Hepatocyte (in vitro differentiated cells): ENCODE results near the gene G2E3. TPM values are rescaled to one million over a fixed set of nuclear protein-coding genes. Genes with fewer than 3 reads are reported as not detected.
"Not testable (repeated sequence)": the region's sequence is repeated elsewhere in the genome, so short reads cannot be mapped to it uniquely, and the experiment has no call there.

ENCODE experiments used
- DNase-seq: peaks from one replicate; pipeline ENCODE4 v3.0.0-alpha.2; 2016; ENCODE audit warnings: low spot score
- H2AFZ ChIP-seq: fragments of 200-600 bp; sonication (generic); 2 replicates; pipeline ENCODE4 v1.6.0; 2016; ENCODE audit warnings: antibody characterized with exemption, mild to moderate bottlenecking
- H3K27ac ChIP-seq: fragments of 200-600 bp; sonication (generic); 2 replicates; pipeline ENCODE4 v1.5.1; 2016; ENCODE audit warnings: mild to moderate bottlenecking
- H3K27me3 ChIP-seq: fragments of 200-600 bp; sonication (generic); 2 replicates; pipeline ENCODE4 v1.6.1; 2016
- H3K36me3 ChIP-seq: fragments of 200-600 bp; sonication (generic); replicated peaks from 2 replicates; pipeline ENCODE4 v1.5.1; 2016; ENCODE audit warnings: low read depth; ENCODE audit not compliant: insufficient read depth
- H3K4me1 ChIP-seq: fragments of 200-600 bp; sonication (generic); 2 replicates; pipeline ENCODE4 v1.5.1; 2016; ENCODE audit warnings: mild to moderate bottlenecking, moderate library complexity; ENCODE audit not compliant: insufficient read depth
- H3K4me2 ChIP-seq: fragments of 200-600 bp; sonication (generic); 2 replicates; pipeline ENCODE4 v1.6.0; 2016
- H3K4me3 ChIP-seq: fragments of 200-600 bp; sonication (generic); 2 replicates; pipeline ENCODE4 v1.5.1; 2016; ENCODE audit warnings: mild to moderate bottlenecking
- H3K79me2 ChIP-seq: fragments of 200-600 bp; sonication (generic); 2 replicates; pipeline ENCODE4 v1.6.0; 2017; ENCODE audit warnings: mild to moderate bottlenecking
- H3K9me2 ChIP-seq: fragments of 200-600 bp; sonication (generic); replicated peaks from 2 replicates; pipeline ENCODE4 v1.6.0; 2017; ENCODE audit warnings: mild to moderate bottlenecking; ENCODE audit not compliant: insufficient read depth
- H3K9me3 ChIP-seq: fragments of 200-600 bp; sonication (generic); 2 replicates; pipeline ENCODE4 v1.5.1; 2016; ENCODE audit warnings: low read depth, mild to moderate bottlenecking
- H4K20me1 ChIP-seq: fragments of 200-600 bp; sonication (generic); 2 replicates; pipeline ENCODE4 v1.6.0; 2016; ENCODE audit warnings: mild to moderate bottlenecking; ENCODE audit not compliant: insufficient read depth, poor library complexity, severe bottlenecking
- EZH2 ChIP-seq: fragments of 200-600 bp; sonication (generic); IDR thresholded peaks from 2 replicates; pipeline ENCODE4 v1.6.1; 2016; ENCODE audit warnings: antibody characterized with exemption, mild to moderate bottlenecking, borderline replicate concordance
- EZH2phosphoT487 ChIP-seq: fragments of 200-600 bp; sonication (generic); IDR thresholded peaks from one replicate; pipeline ENCODE4 v1.6.1; 2018; ENCODE audit warnings: antibody characterized with exemption, mild to moderate bottlenecking, low read depth, moderate library complexity; ENCODE audit not compliant: unreplicated experiment, severe bottlenecking
- WGBS: methylation state at CpG from one replicate; pipeline ENCODE4 v1.1.6; 2016; ENCODE audit warnings: low lambda C conversion rate; ENCODE audit errors: missing lambda C conversion rate; 5-methylcytosine and 5-hydroxymethylcytosine counted together
- polyA plus RNA-seq: library from polyadenylated mRNA; unstranded; fragments of >200 nt; fragmentation: Nextera tagmentation; extraction: Ambion mirVana; gene quantifications from 2 replicates; pipeline ENCODE4 v1.2.1, GENCODE V29; 2016
- total RNA-seq: library from RNA; depleted of rRNA; stranded (reverse); fragments of >200 nt; gene quantifications from 2 replicates; pipeline ENCODE4 v1.2.3, GENCODE V29; 2014
- TF ChIP-seq, protein P1 (sequence below): fragments of 200-600 bp; sonication (generic); IDR thresholded peaks from 2 replicates; pipeline ENCODE4 v1.5.1; 2016; ENCODE audit warnings: antibody characterized with exemption, mild to moderate bottlenecking; ENCODE audit not compliant: poor library complexity

G2E3 gene
- total and polyA plus RNA-seq, 2 experiments from 2014 or later = 9.7 to 16.7 TPM

DNA sequence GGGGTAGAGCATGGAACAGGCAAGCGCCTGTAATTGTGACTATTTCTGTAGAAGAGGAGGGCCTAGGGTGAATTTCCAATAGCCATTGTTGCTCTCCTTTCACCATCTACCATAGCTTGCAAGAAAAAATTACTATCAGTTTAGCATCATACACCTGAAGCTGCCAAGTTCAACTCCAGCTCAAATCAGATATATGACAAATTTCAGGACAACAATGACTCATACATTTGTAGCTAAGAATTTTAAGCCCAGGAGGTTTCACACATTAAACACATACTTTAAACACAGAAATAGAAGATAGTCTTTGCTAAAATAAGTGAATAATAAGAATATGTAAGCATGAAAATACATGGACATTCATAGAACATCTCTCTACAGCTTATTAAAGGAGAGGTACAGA is 17.6 kb upstream of the G2E3 start:
- WGBS = 88% methylated on average over 1 of the region's 1 CpG
- Histone ChIP-seq H2AFZ (no peak overlapping the region), H3K4me3 (no peak overlapping the region)

DNA sequence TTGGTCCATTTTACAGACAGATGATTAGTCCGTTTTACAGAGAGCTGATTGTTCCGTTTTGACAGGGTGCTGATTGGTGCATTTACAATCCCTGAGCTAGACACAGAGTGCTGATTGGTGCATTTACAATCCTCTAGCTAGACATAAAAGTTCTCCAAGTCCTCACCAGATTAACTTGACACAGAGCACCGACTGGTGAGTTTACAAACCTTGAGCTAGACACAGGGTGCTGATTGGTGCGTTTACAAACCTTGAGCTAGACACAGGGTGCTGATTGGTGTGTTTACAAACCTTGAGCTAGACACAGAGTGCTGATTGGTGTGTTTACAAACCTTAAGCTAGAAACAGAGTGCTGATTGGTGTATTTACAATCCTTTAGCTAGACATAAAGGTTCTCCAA is 12.2 kb upstream of the G2E3 start:
- not testable (repeated sequence) for H3K4me3 ChIP-seq
- WGBS = 87% methylated on average over 4 of the region's 4 CpGs

More for the DNA sequence above, 17.6 kb upstream of the G2E3 start:
- Histone ChIP-seq H3K79me2 (no peaks in the 10 kb centered on the region), H3K36me3 (no peaks in the 10 kb centered on the region), H3K9me3 (no peaks in the 10 kb centered on the region), H3K27ac (no peak overlapping the region), H3K4me1 (no peaks in the 10 kb centered on the region), H3K27me3 (no peaks in the 10 kb centered on the region), H4K20me1 (no peaks in the 10 kb centered on the region), H3K9me2 (no peaks in the 10 kb centered on the region), H3K4me2 (no peak overlapping the region)
- TF ChIP-seq EZH2 = no peak
- no peak for DNase-seq

GRCh38 chr14:30547388-30548048 is 11.4 kb upstream of the G2E3 start:
- no peaks in the 10 kb centered on the region for H3K79me2 ChIP-seq
- TF ChIP-seq, protein P1, sequence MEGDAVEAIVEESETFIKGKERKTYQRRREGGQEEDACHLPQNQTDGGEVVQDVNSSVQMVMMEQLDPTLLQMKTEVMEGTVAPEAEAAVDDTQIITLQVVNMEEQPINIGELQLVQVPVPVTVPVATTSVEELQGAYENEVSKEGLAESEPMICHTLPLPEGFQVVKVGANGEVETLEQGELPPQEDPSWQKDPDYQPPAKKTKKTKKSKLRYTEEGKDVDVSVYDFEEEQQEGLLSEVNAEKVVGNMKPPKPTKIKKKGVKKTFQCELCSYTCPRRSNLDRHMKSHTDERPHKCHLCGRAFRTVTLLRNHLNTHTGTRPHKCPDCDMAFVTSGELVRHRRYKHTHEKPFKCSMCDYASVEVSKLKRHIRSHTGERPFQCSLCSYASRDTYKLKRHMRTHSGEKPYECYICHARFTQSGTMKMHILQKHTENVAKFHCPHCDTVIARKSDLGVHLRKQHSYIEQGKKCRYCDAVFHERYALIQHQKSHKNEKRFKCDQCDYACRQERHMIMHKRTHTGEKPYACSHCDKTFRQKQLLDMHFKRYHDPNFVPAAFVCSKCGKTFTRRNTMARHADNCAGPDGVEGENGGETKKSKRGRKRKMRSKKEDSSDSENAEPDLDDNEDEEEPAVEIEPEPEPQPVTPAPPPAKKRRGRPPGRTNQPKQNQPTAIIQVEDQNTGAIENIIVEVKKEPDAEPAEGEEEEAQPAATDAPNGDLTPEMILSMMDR = no peak
- TF ChIP-seq EZH2 = no peak
- TF ChIP-seq EZH2phosphoT487 = no peak
- no peak overlapping the region for H2AFZ ChIP-seq
- H4K20me1 ChIP-seq = no peaks in the 10 kb centered on the region
- no peak overlapping the region for H3K4me2 ChIP-seq
- no peak for DNase-seq
- no peak overlapping the region for H3K27ac ChIP-seq
- no peaks in the 10 kb centered on the region for H3K4me1 ChIP-seq
- no peaks in the 10 kb centered on the region for H3K9me2 ChIP-seq
- no peak overlapping the region for H3K4me3 ChIP-seq
- no peaks in the 10 kb centered on the region for H3K36me3 ChIP-seq
- no peaks in the 10 kb centered on the region for H3K27me3 ChIP-seq
- no peaks in the 10 kb centered on the region for H3K9me3 ChIP-seq
- 96% methylated on average over 27 of the region's 40 CpGs for whole genome bisulfite sequencing

More for the DNA sequence above, 12.2 kb upstream of the G2E3 start:
- H3K9me3 ChIP-seq, H4K20me1 ChIP-seq, DNase-seq, H3K4me1 ChIP-seq, H3K36me3 ChIP-seq, H3K27me3 ChIP-seq, H3K79me2 ChIP-seq, H3K27ac ChIP-seq, H2AFZ ChIP-seq, H3K4me2 ChIP-seq, H3K9me2 ChIP-seq: not testable (repeated sequence)

DNA sequence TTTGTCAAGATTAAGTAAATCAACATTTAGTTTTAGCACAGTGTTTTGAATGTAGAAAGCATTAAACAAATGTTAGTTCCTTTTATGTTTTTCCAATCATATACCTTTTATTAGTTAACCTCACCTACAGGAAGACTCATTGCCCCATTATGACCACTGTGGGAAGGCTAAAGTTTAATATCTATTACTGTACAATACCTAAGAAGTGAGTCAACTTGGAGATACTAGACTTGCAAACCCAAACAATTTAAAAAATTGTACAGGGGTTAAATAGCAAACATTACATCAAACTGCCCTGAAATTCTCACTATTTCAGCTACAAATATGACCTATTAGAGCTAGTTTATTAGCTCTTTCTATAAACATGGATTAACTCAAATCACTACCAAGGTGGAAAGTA is 8.6 kb upstream of the G2E3 start:
- Histone ChIP-seq H3K9me3 (no peaks in the 10 kb centered on the region), H3K36me3 (no peaks in the 10 kb centered on the region), H2AFZ (no peak overlapping the region), H3K4me2 (no peak overlapping the region), H3K79me2 (no peaks in the 10 kb centered on the region), H4K20me1 (no peaks in the 10 kb centered on the region), H3K4me3 (no peak overlapping the region), H3K4me1 (no peaks in the 10 kb centered on the region), H3K27me3 (no peaks in the 10 kb centered on the region), H3K9me2 (no peaks in the 10 kb centered on the region), H3K27ac (no peak overlapping the region)
- DNase-seq = no peak
- TF ChIP-seq EZH2phosphoT487 = no peak
- no peak for TF ChIP-seq EZH2
- TF ChIP-seq, protein P1 = no peak
